PC-9 (cell line): Measurements from ENCODE around the gene ANAPC4.

Source experiments
- CTCF ChIP-seq: fragments of 200-600 bp; sonication (generic); conservative IDR thresholded peaks from 2 replicates; pipeline ENCODE4 v1.6.1; 2017; ENCODE audit warnings: mixed run types, antibody characterized with exemption, mild to moderate bottlenecking, moderate library complexity
- EZH2 ChIP-seq: fragments of 200-600 bp; sonication (generic); IDR thresholded peaks from 2 replicates; pipeline ENCODE4 v1.8.0; 2017; ENCODE audit warnings: antibody characterized with exemption, low read depth

DNA sequence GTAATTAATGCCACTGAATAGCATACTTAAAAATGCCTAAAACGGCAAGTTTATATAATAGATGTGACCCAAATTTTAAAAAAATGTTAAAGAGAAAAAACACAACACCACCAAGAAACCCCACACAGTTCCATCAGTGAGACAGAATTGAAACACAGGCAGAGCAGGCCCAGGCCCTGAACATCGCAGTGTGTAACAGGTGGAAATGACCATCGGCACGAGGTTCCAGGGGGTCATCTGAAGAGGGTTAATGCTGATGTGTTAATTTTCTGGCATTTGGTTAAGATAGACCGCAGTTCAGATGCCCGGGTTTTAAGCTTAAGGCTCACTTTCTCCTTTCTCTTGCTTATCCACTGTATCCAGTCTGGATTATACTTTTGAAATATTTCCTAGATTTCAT is 66.8 kb downstream of the ANAPC4 start:
- TF ChIP-seq CTCF (no peak), EZH2 (no peak)
